Nephron progenitor cell (in vitro differentiated cells): ENCODE measurements around the gene INSYN2B.

Experiments used
- DNase-seq: peaks from one replicate; pipeline ENCODE4 v3.0.0; 2021
- H3K27ac Mint-ChIP-seq: 2 replicates; pipeline ENCODE4 v1.8.0; 2021; ENCODE audit warnings: mild to moderate bottlenecking, moderate library complexity, mixed read lengths
- H3K27me3 Mint-ChIP-seq: 2 replicates; pipeline ENCODE4 v1.8.0; 2021; ENCODE audit warnings: mild to moderate bottlenecking, low read depth, mixed read lengths; ENCODE audit not compliant: poor library complexity
- H3K36me3 Mint-ChIP-seq: 2 replicates; pipeline ENCODE4 v1.8.0; 2021; ENCODE audit warnings: low read depth, mixed read lengths
- H3K4me1 Mint-ChIP-seq: 2 replicates; pipeline ENCODE4 v1.8.0; 2021; ENCODE audit warnings: mixed read lengths
- H3K4me3 Mint-ChIP-seq: 2 replicates; pipeline ENCODE4 v1.8.0; 2021; ENCODE audit warnings: mild to moderate bottlenecking, moderate library complexity, mixed read lengths
- H3K9me3 Mint-ChIP-seq: 2 replicates; pipeline ENCODE4 v1.8.0; 2021; ENCODE audit warnings: mild to moderate bottlenecking, moderate library complexity, mixed read lengths
- CTCF ChIP-seq: fragments of 200-600 bp; sonication (generic); IDR thresholded peaks from 2 replicates; pipeline ENCODE4 v1.5.0; 2021; ENCODE audit warnings: antibody characterized with exemption

Gene INSYN2B

DNA sequence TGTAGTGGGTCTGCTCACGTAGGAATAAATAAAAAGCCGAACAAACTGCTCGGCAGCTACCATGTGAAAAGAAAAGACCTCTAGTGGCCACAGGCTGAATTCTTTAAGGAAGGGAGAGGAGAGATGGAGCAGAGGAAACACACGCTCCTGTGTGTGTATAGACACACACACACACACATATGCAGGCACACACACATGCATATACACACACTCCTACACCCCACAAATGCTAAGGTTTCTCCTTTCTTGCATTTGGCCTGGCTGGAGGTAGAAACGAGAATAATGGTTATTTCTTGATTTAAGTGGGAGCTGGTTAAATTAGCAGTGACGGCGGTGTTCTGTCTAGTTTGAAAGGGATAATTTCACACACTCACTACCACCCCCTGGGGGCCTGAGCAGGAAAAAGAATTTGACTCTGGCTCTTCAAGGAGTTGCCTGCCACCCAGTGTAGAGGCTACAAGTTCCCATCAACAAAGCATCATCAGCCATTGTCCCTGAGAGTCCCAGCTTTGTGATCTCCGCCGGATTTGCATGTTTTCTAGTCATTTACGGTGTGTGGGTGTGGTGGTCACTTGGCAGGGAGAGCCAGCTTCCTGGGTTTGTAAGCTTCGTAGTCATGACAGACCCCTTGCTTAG lies at the start of gene INSYN2B:
Gene INSYN2B (minus strand): TSS at position 78 of the 636 bp plus-strand sequence. CDS start 96,597 bp downstream, outside the sequence.
- DNase-seq: peak; percentile 82
- Mint-ChIP-seq H3K27ac (no peak within 1 kb of the TSS), H3K27me3 (peaks cover 45% of the 10 kb centered on the region)

GRCh38 chr5:170028124-170028523 lies 47.8 kb upstream of the INSYN2B start:
- no peaks in the 10 kb centered on the region for H3K36me3 Mint-ChIP-seq

More for the DNA sequence above, at the start of gene INSYN2B:
- H3K9me3 Mint-ChIP-seq: no peaks in the 10 kb centered on the region
- H3K4me3 Mint-ChIP-seq: peak within 1 kb of the TSS; percentile 81
- peak; percentile 75 for TF ChIP-seq CTCF
- peaks cover 21% of the 10 kb centered on the region for H3K4me1 Mint-ChIP-seq
- no peaks in the 10 kb centered on the region for H3K36me3 Mint-ChIP-seq

DNA sequence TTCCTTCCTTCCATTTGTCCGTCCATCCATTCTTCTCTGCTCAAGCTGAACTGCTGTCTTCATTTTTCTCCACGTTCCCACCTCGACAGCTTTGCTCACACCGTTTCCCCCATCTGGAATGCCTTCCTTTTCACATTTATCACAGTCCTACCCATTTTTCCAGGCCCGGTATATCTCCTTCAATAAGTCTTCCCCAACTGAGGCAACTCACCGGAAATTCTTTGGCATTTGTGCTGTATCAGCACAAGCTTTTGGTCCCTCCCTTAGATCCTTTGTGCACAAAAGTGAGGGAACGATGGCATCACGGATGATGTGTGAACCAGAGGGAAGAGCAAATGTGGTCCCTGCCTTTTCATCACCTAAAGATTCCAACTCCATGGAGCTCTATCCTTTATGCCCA lies 45.6 kb upstream of the INSYN2B start:
- DNase-seq: no peak
- no peak overlapping the region for H3K27ac Mint-ChIP-seq
- H3K36me3 Mint-ChIP-seq: no peaks in the 10 kb centered on the region
- no peak for TF ChIP-seq CTCF
- no peak overlapping the region for H3K4me3 Mint-ChIP-seq
- no peaks in the 10 kb centered on the region for H3K4me1 Mint-ChIP-seq
- H3K9me3 Mint-ChIP-seq: no peaks in the 10 kb centered on the region
- peaks cover 19% of the 10 kb centered on the region for H3K27me3 Mint-ChIP-seq

More at GRCh38 chr5:170028124-170028523, 47.8 kb upstream of the INSYN2B start:
- no peak for TF ChIP-seq CTCF
- DNase-seq: no peak
- Mint-ChIP-seq H3K9me3 (no peaks in the 10 kb centered on the region), H3K4me1 (no peaks in the 10 kb centered on the region), H3K27ac (peak overlapping the region; percentile 17), H3K27me3 (peaks cover 16% of the 10 kb centered on the region), H3K4me3 (no peak overlapping the region)

GRCh38 chr5:170021506-170021905 lies 41.2 kb upstream of the INSYN2B start:
- no peak for TF ChIP-seq CTCF
- Mint-ChIP-seq H3K27ac (no peak overlapping the region), H3K36me3 (no peaks in the 10 kb centered on the region), H3K4me1 (no peaks in the 10 kb centered on the region), H3K4me3 (no peak overlapping the region), H3K27me3 (peaks cover 23% of the 10 kb centered on the region), H3K9me3 (no peaks in the 10 kb centered on the region)
- no peak for DNase-seq

DNA sequence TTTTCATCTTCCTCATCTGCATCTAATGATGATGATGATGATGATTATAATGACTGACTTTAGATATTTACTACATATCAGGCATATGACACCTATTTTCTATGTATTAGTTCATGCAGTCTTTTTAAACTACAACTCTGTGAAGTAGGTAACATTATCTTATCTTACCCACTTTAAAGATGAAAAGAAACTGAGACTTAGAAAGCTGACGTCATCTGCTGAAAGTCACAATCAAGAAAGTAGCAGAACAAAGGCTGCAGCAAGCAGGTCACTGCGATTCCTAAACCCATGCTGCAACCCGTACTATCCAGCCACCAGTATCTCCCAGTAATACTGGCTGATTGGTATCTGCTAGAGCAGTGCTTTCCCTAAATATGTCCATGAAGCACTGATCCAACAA lies 40.1 kb upstream of the INSYN2B start:
- no peak overlapping the region for H3K4me3 Mint-ChIP-seq
- TF ChIP-seq CTCF: no peak
- DNase-seq: no peak
- no peak overlapping the region for H3K27ac Mint-ChIP-seq
- H3K9me3 Mint-ChIP-seq: no peaks in the 10 kb centered on the region
- H3K4me1 Mint-ChIP-seq: no peaks in the 10 kb centered on the region
- peaks cover 28% of the 10 kb centered on the region for H3K27me3 Mint-ChIP-seq
- no peaks in the 10 kb centered on the region for H3K36me3 Mint-ChIP-seq

DNA sequence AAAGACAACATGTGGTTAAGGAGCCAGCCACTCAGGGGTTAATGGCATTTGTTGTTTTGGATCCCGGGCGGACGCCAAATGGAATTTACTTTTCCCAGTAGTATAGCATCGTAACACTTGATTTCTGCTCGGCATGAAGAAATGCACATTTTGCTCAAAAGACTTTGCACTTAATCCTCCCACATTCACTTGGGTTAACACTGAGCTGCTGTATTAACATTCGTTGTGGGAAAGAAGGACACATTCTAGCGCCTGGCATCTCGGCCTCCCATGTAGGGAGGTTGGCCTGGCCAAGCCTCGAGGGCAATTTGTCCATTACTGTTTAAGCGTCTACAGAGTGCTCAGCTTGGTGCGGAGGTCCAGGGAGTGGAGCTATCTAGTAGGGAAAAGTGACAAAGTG lies 32.3 kb upstream of the INSYN2B start:
- no peak for TF ChIP-seq CTCF
- H3K36me3 Mint-ChIP-seq: no peaks in the 10 kb centered on the region
- H3K4me3 Mint-ChIP-seq: no peak overlapping the region
- H3K27me3 Mint-ChIP-seq: peaks cover 21% of the 10 kb centered on the region
- H3K27ac Mint-ChIP-seq: peak overlapping the region; percentile 50
- H3K4me1 Mint-ChIP-seq: no peaks in the 10 kb centered on the region
- DNase-seq: no peak
- H3K9me3 Mint-ChIP-seq: peaks cover 12% of the 10 kb centered on the region
